ENCODE data around the gene NXF1. TPM values are rescaled to one million over a fixed set of nuclear protein-coding genes. Genes with fewer than 3 reads are reported as not detected.

The NXF1 gene
- total RNA-seq, 1 experiment from 2014 or later = 29.3 TPM

Other genes starting within 250 kb of the NXF1 start
- gene EEF1G, start 231.5 kb downstream of the NXF1 start, total RNA-seq (2014; rRNA removed; shearing (Covaris generic)) = 1,694 and 1,735 TPM in 2 replicates
- gene TUT1, start 213.9 kb downstream of the NXF1 start, total RNA-seq (2014; rRNA removed; shearing (Covaris generic)) = 12.4 and 13.8 TPM in 2 replicates
- gene MTA2, start 203.6 kb downstream of the NXF1 start, total RNA-seq (2014; rRNA removed; shearing (Covaris generic)) = 123 and 124 TPM in 2 replicates
- gene EML3, start 192.7 kb downstream of the NXF1 start, total RNA-seq (2014; rRNA removed; shearing (Covaris generic)) = 18.0 and 19.3 TPM in 2 replicates
- gene ROM1, start 192.2 kb downstream of the NXF1 start, total RNA-seq (2014; rRNA removed; shearing (Covaris generic)) = 0.33 and 2.7 TPM in 2 replicates
- 15.0 and 17.9 TPM in 2 replicates for gene B3GAT3, start 183.5 kb downstream of the NXF1 start, total RNA-seq (2014; rRNA removed; shearing (Covaris generic))
- 128 and 165 TPM in 2 replicates for gene GANAB, start 158.8 kb downstream of the NXF1 start, total RNA-seq (2014; rRNA removed; shearing (Covaris generic))
- gene INTS5, start 152.1 kb downstream of the NXF1 start, total RNA-seq (2014; rRNA removed; shearing (Covaris generic)) = 15.4 TPM in 2 replicates
- 86.3 and 116 TPM in 2 replicates for gene C11orf98, start 140.2 kb downstream of the NXF1 start, total RNA-seq (2014; rRNA removed; shearing (Covaris generic))
- gene CSKMT, start 140.1 kb downstream of the NXF1 start, total RNA-seq (2014; rRNA removed; shearing (Covaris generic)) = 3.2 and 14.3 TPM in 2 replicates
- gene UQCC3, start 133.8 kb downstream of the NXF1 start, total RNA-seq (2014; rRNA removed; shearing (Covaris generic)) = 7.7 and 17.7 TPM in 2 replicates
- gene LBHD1, start 133.2 kb downstream of the NXF1 start, total RNA-seq (2014; rRNA removed; shearing (Covaris generic)) = 4.9 and 6.0 TPM in 2 replicates
- gene UBXN1, start 126.4 kb downstream of the NXF1 start, total RNA-seq (2014; rRNA removed; shearing (Covaris generic)) = 132 and 157 TPM in 2 replicates
- 0.98 TPM in 1 of 2 replicates, not detected in the other for gene LRRN4CL, start 115.9 kb downstream of the NXF1 start, total RNA-seq (2014; rRNA removed; shearing (Covaris generic))
- gene BSCL2, start 98.0 kb downstream of the NXF1 start, total RNA-seq (2014; rRNA removed; shearing (Covaris generic)) = 56.9 and 79.5 TPM in 2 replicates
- gene GNG3, start 97.8 kb downstream of the NXF1 start, total RNA-seq (2014; rRNA removed; shearing (Covaris generic)) = not detected in 2 replicates
- gene HNRNPUL2, start 78.0 kb downstream of the NXF1 start, total RNA-seq (2014; rRNA removed; shearing (Covaris generic)) = 6.8 and 8.2 TPM in 2 replicates
- 36.7 and 51.0 TPM in 2 replicates for gene TTC9C, start 77.0 kb downstream of the NXF1 start, total RNA-seq (2014; rRNA removed; shearing (Covaris generic))
- gene ZBTB3, start 51.3 kb downstream of the NXF1 start, total RNA-seq (2014; rRNA removed; shearing (Covaris generic)) = 9.2 and 11.7 TPM in 2 replicates
- 94.5 and 97.1 TPM in 2 replicates for gene POLR2G, start 43.9 kb downstream of the NXF1 start, total RNA-seq (2014; rRNA removed; shearing (Covaris generic))
- gene TAF6L, start 34.0 kb downstream of the NXF1 start, total RNA-seq (2014; rRNA removed; shearing (Covaris generic)) = 18.3 and 27.4 TPM in 2 replicates
- gene TMEM179B, start 18.0 kb downstream of the NXF1 start, total RNA-seq (2014; rRNA removed; shearing (Covaris generic)) = 40.8 and 64.5 TPM in 2 replicates
- gene TMEM223, start 13.4 kb downstream of the NXF1 start, total RNA-seq (2014; rRNA removed; shearing (Covaris generic)) = 23.2 and 32.2 TPM in 2 replicates
- gene STX5, start 26.6 kb upstream of the NXF1 start, total RNA-seq (2014; rRNA removed; shearing (Covaris generic)) = 26.0 and 28.2 TPM in 2 replicates
- not detected in 2 replicates for gene TEX54, start 27.4 kb upstream of the NXF1 start, total RNA-seq (2014; rRNA removed; shearing (Covaris generic))
- 147 and 152 TPM in 2 replicates for gene WDR74, start 34.1 kb upstream of the NXF1 start, total RNA-seq (2014; rRNA removed; shearing (Covaris generic))
- 137 and 170 TPM in 2 replicates for gene SLC3A2, start 75.5 kb upstream of the NXF1 start, total RNA-seq (2014; rRNA removed; shearing (Covaris generic))
- gene CHRM1, start 115.9 kb upstream of the NXF1 start, total RNA-seq (2014; rRNA removed; shearing (Covaris generic)) = not detected in 2 replicates
- not detected in 2 replicates for gene SLC22A6, start 179.5 kb upstream of the NXF1 start, total RNA-seq (2014; rRNA removed; shearing (Covaris generic))
- gene SLC22A8, start 210.4 kb upstream of the NXF1 start, total RNA-seq (2014; rRNA removed; shearing (Covaris generic)) = not detected in 2 replicates